ENCODE results near the gene FAM174B.

Gene FAM174B

DNA sequence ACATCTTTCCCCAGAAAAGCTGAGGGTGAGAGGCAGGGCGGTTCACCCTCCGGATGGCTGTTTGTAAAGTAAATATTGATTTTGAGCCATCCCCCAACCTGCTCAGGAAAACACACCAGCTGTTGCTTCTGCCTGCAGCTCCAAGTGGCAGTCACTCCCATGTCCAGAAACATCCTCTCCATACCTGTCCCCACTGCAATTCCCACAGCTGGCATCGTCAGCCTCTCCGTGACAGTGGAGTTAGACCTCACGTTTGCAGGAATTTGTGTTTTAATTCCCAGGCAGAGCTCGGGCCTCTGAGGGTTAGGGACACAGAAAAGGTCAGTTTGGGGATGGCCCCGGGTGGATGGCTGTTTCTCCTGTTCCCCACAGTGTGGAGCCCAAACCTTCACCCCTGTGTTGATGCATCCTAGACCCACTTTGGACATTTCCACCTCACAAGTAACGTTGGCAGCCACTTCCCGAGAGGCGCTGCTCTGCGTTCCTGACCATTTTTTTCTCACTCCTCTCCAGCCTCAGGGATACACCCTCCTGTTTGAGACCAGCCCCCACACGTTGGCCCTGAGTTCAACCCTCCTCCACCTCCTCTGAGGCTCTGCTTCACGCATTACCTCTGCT, 11.8 kb upstream of the FAM174B start:
- DNase-seq (ENCODE audit: low read depth, low spot score) = no peak
- no peak overlapping the region for H3K4me3 ChIP-seq (ENCODE audit: low read depth, low read length)
- no peak for TF ChIP-seq CTCF (IDR thresholded peaks at IDR 0.05; ENCODE audit: low read depth, low read length)
- in situ Hi-C loops (cut with HindIII; ENCODE audit: low sequenced_read_pairs) = no loop called here

GRCh38 chr15:92666780-92667179, 11.2 kb upstream of the FAM174B start:
- no peak overlapping the region for H3K4me3 ChIP-seq (ENCODE audit: low read depth, low read length)
- TF ChIP-seq CTCF (IDR thresholded peaks at IDR 0.05; ENCODE audit: low read depth, low read length) = no peak
- in situ Hi-C loops (cut with HindIII; ENCODE audit: low sequenced_read_pairs) = no loop called here
- no peak for DNase-seq (ENCODE audit: low read depth, low spot score)

GRCh38 chr15:92665100-92665555, 9.6 kb upstream of the FAM174B start:
- in situ Hi-C loops (cut with HindIII; ENCODE audit: low sequenced_read_pairs) = no loop called here
- DNase-seq (ENCODE audit: low read depth, low spot score) = no peak
- no peak for TF ChIP-seq CTCF (IDR thresholded peaks at IDR 0.05; ENCODE audit: low read depth, low read length)
- H3K4me3 ChIP-seq (ENCODE audit: low read depth, low read length) = no peak overlapping the region

DNA sequence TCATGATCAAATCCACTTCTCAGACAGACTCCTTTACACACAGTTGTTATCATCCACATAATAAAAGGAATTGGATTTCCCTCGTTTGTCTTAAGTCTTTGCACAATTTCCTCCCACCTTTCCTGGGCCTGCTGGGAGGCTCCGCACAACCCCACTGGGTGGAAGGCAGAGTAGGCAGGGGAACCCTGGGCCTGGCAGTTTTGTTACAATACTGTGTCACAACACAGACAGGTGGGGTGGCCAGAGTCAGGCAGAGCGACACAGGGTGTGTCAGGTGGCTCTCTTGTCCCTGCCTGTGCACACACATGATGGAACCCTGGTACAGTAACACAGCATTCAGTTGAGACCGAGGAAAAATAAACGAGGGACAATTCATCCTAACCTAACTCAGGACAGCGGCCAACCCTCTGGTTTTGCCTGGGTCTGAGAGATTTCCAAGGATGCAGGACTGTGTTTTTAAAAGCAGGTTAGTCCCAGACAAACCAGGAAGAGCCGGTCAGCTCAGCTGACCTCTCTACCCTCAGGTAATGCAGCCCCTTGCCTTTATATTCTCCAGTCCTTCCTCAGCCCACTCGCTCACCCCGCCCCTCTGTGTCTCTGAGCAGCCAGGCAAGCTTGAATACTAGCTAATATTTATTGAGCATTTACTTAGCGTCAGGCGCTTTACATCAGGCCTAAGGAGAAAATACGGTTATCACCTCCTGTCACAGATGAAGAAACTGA, 8.8 kb upstream of the FAM174B start:
- no peak overlapping the region for H3K4me3 ChIP-seq (ENCODE audit: low read depth, low read length)
- DNase-seq (ENCODE audit: low read depth, low spot score) = no peak
- no peak for TF ChIP-seq CTCF (IDR thresholded peaks at IDR 0.05; ENCODE audit: low read depth, low read length)
- in situ Hi-C loops (cut with HindIII; ENCODE audit: low sequenced_read_pairs) = no loop called here

DNA sequence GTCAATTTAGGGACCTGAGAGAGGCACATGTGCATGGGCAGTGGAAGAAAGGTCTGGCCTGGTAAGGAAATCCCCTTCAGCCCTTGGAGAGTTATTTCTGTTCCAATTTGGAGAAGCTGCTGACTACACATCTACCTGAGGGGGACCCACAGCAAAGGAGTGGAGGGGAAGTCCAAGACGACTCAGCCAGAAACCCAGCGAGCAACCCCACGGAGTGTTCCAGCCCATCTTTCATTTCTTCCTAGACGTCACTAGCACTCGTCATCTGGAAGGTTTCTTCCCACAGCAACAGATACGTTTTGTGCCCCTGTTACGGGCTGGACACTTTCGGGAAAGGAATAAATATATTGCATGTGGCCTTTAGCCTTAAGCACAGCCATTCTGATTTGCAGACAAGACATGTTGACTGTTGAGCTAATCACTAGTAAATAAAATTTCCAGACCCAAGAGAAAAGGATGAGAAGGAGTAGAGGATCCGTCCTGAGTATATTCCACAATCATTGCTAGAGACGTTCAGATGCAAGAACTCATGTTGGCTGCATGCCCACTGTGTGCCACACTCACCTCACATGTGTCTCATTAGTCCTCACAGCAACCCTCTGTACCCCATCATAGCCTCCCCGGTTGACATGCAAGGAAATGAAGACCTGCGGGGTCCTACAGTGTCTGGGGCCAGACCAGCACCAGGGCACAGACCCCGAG, 7.8 kb upstream of the FAM174B start:
- TF ChIP-seq CTCF (IDR thresholded peaks at IDR 0.05; ENCODE audit: low read depth, low read length) = no peak
- in situ Hi-C loops (cut with HindIII; ENCODE audit: low sequenced_read_pairs) = no loop called here
- H3K4me3 ChIP-seq (ENCODE audit: low read depth, low read length) = no peak overlapping the region
- DNase-seq (ENCODE audit: low read depth, low spot score) = no peak

DNA sequence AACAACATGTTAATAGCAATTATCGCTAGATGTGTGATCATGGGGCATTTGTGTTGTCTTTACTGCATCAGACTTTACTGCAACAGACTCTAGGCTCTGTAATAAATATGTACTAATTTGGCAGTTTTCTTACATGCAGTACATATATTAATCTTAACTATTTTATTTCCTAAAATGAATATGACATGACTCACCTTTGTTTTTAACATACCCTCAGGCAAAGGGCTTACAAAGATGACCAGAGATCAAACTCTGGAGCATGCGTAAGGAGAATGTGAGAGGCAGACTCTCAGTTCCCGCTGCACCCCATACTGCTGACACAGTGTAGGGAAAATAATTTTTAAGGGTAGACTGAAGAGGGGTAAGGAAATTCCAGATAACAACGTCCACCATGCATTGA, 7.2 kb upstream of the FAM174B start:
- DNase-seq (ENCODE audit: low read depth, low spot score) = no peak
- in situ Hi-C loops (cut with HindIII; ENCODE audit: low sequenced_read_pairs) = no loop called here

More for the DNA sequence above, 7.2 kb upstream of the FAM174B start:
- no peak overlapping the region for H3K4me3 ChIP-seq (ENCODE audit: low read depth, low read length)
- TF ChIP-seq CTCF (IDR thresholded peaks at IDR 0.05; ENCODE audit: low read depth, low read length) = no peak
